ENCODE results near the gene POLR3H.

Gene POLR3H

GRCh38 chr22:41512421-41513194, 31.7 kb downstream of the POLR3H start:
- Histone ChIP-seq H3K9ac (ENCODE audit: low read depth, low read length) (peak overlapping the region; percentile 12; the same call in 1 of the 2 replicates), H3K27me3 (ENCODE audit: control insufficient read depth, insufficient read depth, low read length) (no peaks in the 10 kb centered on the region), H3K27ac (ENCODE audit: low read depth, low read length) (peak overlapping the region; percentile 44), H3K9me3 (ENCODE audit: control insufficient read depth, insufficient read depth, low read length) (no peaks in the 10 kb centered on the region), H3K36me3 (ENCODE audit: control insufficient read depth, insufficient read depth, low read length) (peaks cover 58% of the 10 kb centered on the region), H3K4me3 (ENCODE audit: low read depth, low read length) (no peak overlapping the region), H3K4me1 (ENCODE audit: control insufficient read depth, insufficient read depth, low read length) (peaks cover 15% of the 10 kb centered on the region)

- no peak overlapping the region for H3K4me3 ChIP-seq (ENCODE audit: low read depth, low read length)
- H3K27me3 ChIP-seq (ENCODE audit: control insufficient read depth, insufficient read depth, low read length) = no peaks in the 10 kb centered on the region
- no peak overlapping the region for H3K27ac ChIP-seq (ENCODE audit: low read depth, low read length)
- no peaks in the 10 kb centered on the region for H3K9me3 ChIP-seq (ENCODE audit: control insufficient read depth, insufficient read depth, low read length)
- no peak overlapping the region for H3K9ac ChIP-seq (ENCODE audit: low read depth, low read length)
- H3K36me3 ChIP-seq (ENCODE audit: control insufficient read depth, insufficient read depth, low read length) = peaks cover 60% of the 10 kb centered on the region
- peaks cover 15% of the 10 kb centered on the region for H3K4me1 ChIP-seq (ENCODE audit: control insufficient read depth, insufficient read depth, low read length)
Observed at GRCh38 chr22:41511521-41511968, 32.7 kb downstream of the POLR3H start.

- H3K36me3 ChIP-seq (ENCODE audit: control insufficient read depth, insufficient read depth, low read length) = peaks cover 34% of the 10 kb centered on the region
- H3K27me3 ChIP-seq (ENCODE audit: control insufficient read depth, insufficient read depth, low read length) = no peaks in the 10 kb centered on the region
- no peak overlapping the region for H3K9ac ChIP-seq (ENCODE audit: low read depth, low read length)
- no peak overlapping the region for H3K4me3 ChIP-seq (ENCODE audit: low read depth, low read length)
- H3K4me1 ChIP-seq (ENCODE audit: control insufficient read depth, insufficient read depth, low read length) = peaks cover 15% of the 10 kb centered on the region
- H3K27ac ChIP-seq (ENCODE audit: low read depth, low read length) = no peak overlapping the region
- no peaks in the 10 kb centered on the region for H3K9me3 ChIP-seq (ENCODE audit: control insufficient read depth, insufficient read depth, low read length)
Observed at GRCh38 chr22:41508770-41509170, 35.5 kb downstream of the POLR3H start.

- H3K4me1 ChIP-seq (ENCODE audit: control insufficient read depth, insufficient read depth, low read length) = peaks cover 5% of the 10 kb centered on the region
- H3K27ac ChIP-seq (ENCODE audit: low read depth, low read length) = no peak overlapping the region
- no peak overlapping the region for H3K4me3 ChIP-seq (ENCODE audit: low read depth, low read length)
- peaks cover 38% of the 10 kb centered on the region for H3K36me3 ChIP-seq (ENCODE audit: control insufficient read depth, insufficient read depth, low read length)
- no peak overlapping the region; the same call in 1 of the 2 replicates for H3K9ac ChIP-seq (ENCODE audit: low read depth, low read length)
- no peaks in the 10 kb centered on the region for H3K9me3 ChIP-seq (ENCODE audit: control insufficient read depth, insufficient read depth, low read length)
- H3K27me3 ChIP-seq (ENCODE audit: control insufficient read depth, insufficient read depth, low read length) = no peaks in the 10 kb centered on the region
Observed at GRCh38 chr22:41507330-41508063, 36.8 kb downstream of the POLR3H start.

- Histone ChIP-seq H3K4me1 (ENCODE audit: control insufficient read depth, insufficient read depth, low read length) (no peaks in the 10 kb centered on the region), H3K36me3 (ENCODE audit: control insufficient read depth, insufficient read depth, low read length) (peaks cover 48% of the 10 kb centered on the region), H3K27ac (ENCODE audit: low read depth, low read length) (no peak overlapping the region)
Observed at GRCh38 chr22:41505511-41506220, 38.6 kb downstream of the POLR3H start.

GRCh38 chr22:41504816-41505215, 39.5 kb downstream of the POLR3H start:
- Histone ChIP-seq H3K27me3 (ENCODE audit: control insufficient read depth, insufficient read depth, low read length) (no peaks in the 10 kb centered on the region), H3K36me3 (ENCODE audit: control insufficient read depth, insufficient read depth, low read length) (peaks cover 47% of the 10 kb centered on the region), H3K9me3 (ENCODE audit: control insufficient read depth, insufficient read depth, low read length) (no peaks in the 10 kb centered on the region), H3K4me3 (ENCODE audit: low read depth, low read length) (no peak overlapping the region), H3K27ac (ENCODE audit: low read depth, low read length) (no peak overlapping the region), H3K9ac (ENCODE audit: low read depth, low read length) (no peak overlapping the region), H3K4me1 (ENCODE audit: control insufficient read depth, insufficient read depth, low read length) (no peaks in the 10 kb centered on the region)

More at GRCh38 chr22:41505511-41506220, 38.6 kb downstream of the POLR3H start:
- no peaks in the 10 kb centered on the region for H3K9me3 ChIP-seq (ENCODE audit: control insufficient read depth, insufficient read depth, low read length)
- no peaks in the 10 kb centered on the region for H3K27me3 ChIP-seq (ENCODE audit: control insufficient read depth, insufficient read depth, low read length)
- no peak overlapping the region for H3K4me3 ChIP-seq (ENCODE audit: low read depth, low read length)
- no peak overlapping the region for H3K9ac ChIP-seq (ENCODE audit: low read depth, low read length)

GRCh38 chr22:41504397-41504796, 39.9 kb downstream of the POLR3H start:
- H3K27me3 ChIP-seq (ENCODE audit: control insufficient read depth, insufficient read depth, low read length) = no peaks in the 10 kb centered on the region
- no peaks in the 10 kb centered on the region for H3K4me1 ChIP-seq (ENCODE audit: control insufficient read depth, insufficient read depth, low read length)
- no peak overlapping the region for H3K9ac ChIP-seq (ENCODE audit: low read depth, low read length)
- no peak overlapping the region for H3K4me3 ChIP-seq (ENCODE audit: low read depth, low read length)
- H3K27ac ChIP-seq (ENCODE audit: low read depth, low read length) = no peak overlapping the region
- H3K9me3 ChIP-seq (ENCODE audit: control insufficient read depth, insufficient read depth, low read length) = no peaks in the 10 kb centered on the region
- peaks cover 49% of the 10 kb centered on the region for H3K36me3 ChIP-seq (ENCODE audit: control insufficient read depth, insufficient read depth, low read length)

GRCh38 chr22:41501209-41501608, 43.1 kb downstream of the POLR3H start:
- H3K36me3 ChIP-seq (ENCODE audit: control insufficient read depth, insufficient read depth, low read length) = peaks cover 39% of the 10 kb centered on the region
- H3K9me3 ChIP-seq (ENCODE audit: control insufficient read depth, insufficient read depth, low read length) = no peaks in the 10 kb centered on the region
- no peak overlapping the region for H3K4me3 ChIP-seq (ENCODE audit: low read depth, low read length)
- no peaks in the 10 kb centered on the region for H3K4me1 ChIP-seq (ENCODE audit: control insufficient read depth, insufficient read depth, low read length)
- H3K9ac ChIP-seq (ENCODE audit: low read depth, low read length) = no peak overlapping the region
- H3K27ac ChIP-seq (ENCODE audit: low read depth, low read length) = no peak overlapping the region
- no peaks in the 10 kb centered on the region for H3K27me3 ChIP-seq (ENCODE audit: control insufficient read depth, insufficient read depth, low read length)

- Histone ChIP-seq H3K9ac (ENCODE audit: low read depth, low read length) (no peak overlapping the region), H3K36me3 (ENCODE audit: control insufficient read depth, insufficient read depth, low read length) (peaks cover 39% of the 10 kb centered on the region), H3K9me3 (ENCODE audit: control insufficient read depth, insufficient read depth, low read length) (no peaks in the 10 kb centered on the region), H3K4me1 (ENCODE audit: control insufficient read depth, insufficient read depth, low read length) (no peaks in the 10 kb centered on the region), H3K27ac (ENCODE audit: low read depth, low read length) (no peak overlapping the region), H3K4me3 (ENCODE audit: low read depth, low read length) (no peak overlapping the region), H3K27me3 (ENCODE audit: control insufficient read depth, insufficient read depth, low read length) (no peaks in the 10 kb centered on the region)
Observed at GRCh38 chr22:41500303-41500702, 44.0 kb downstream of the POLR3H start.

GRCh38 chr22:41499624-41500280, 44.5 kb downstream of the POLR3H start:
- no peak overlapping the region for H3K4me3 ChIP-seq (ENCODE audit: low read depth, low read length)
- H3K9me3 ChIP-seq (ENCODE audit: control insufficient read depth, insufficient read depth, low read length) = no peaks in the 10 kb centered on the region
- no peak overlapping the region for H3K27ac ChIP-seq (ENCODE audit: low read depth, low read length)
- peaks cover 39% of the 10 kb centered on the region for H3K36me3 ChIP-seq (ENCODE audit: control insufficient read depth, insufficient read depth, low read length)
- H3K9ac ChIP-seq (ENCODE audit: low read depth, low read length) = no peak overlapping the region
- no peaks in the 10 kb centered on the region for H3K27me3 ChIP-seq (ENCODE audit: control insufficient read depth, insufficient read depth, low read length)
- H3K4me1 ChIP-seq (ENCODE audit: control insufficient read depth, insufficient read depth, low read length) = no peaks in the 10 kb centered on the region
